DMS153 treated with DMSO at 0.1 percent for 48 hours (cell line): Measurements from ENCODE around the gene GID8.

ENCODE experiments used
- DNase-seq: peaks from one replicate; lab custom pipeline; 2025; ENCODE audit not compliant: unreplicated experiment; lab: John Stamatoyannopoulos, UW

GID8 gene

GRCh38 chr20:62941792-62942191, 3.8 kb downstream of the GID8 start:
- no peak for DNase-seq

GRCh38 chr20:62942456-62942855, 4.5 kb downstream of the GID8 start:
- no peak for DNase-seq

- no peak for DNase-seq
These were observed 5.4 kb downstream of the GID8 start for GRCh38 chr20:62943396-62943795.

GRCh38 chr20:62944184-62944583, 6.2 kb downstream of the GID8 start:
- DNase-seq = no peak

GRCh38 chr20:62944746-62945145, 6.8 kb downstream of the GID8 start:
- no peak for DNase-seq

GRCh38 chr20:62945771-62946339, 7.9 kb downstream of the GID8 start:
- no peak for DNase-seq

GRCh38 chr20:62946918-62947317, 9.0 kb downstream of the GID8 start:
- DNase-seq = no peak

GRCh38 chr20:62947532-62948300, 9.8 kb downstream of the GID8 start:
- no peak for DNase-seq

- no peak for DNase-seq
These were observed 11.3 kb downstream of the GID8 start for GRCh38 chr20:62949153-62949821.

GRCh38 chr20:62949962-62950361, 12.0 kb downstream of the GID8 start:
- no peak for DNase-seq

- DNase-seq = no peak
These were observed 12.8 kb downstream of the GID8 start for GRCh38 chr20:62950741-62951140.

- no peak for DNase-seq
These were observed 13.4 kb downstream of the GID8 start for GRCh38 chr20:62951143-62951895.

GRCh38 chr20:62951896-62952372, 14.0 kb downstream of the GID8 start:
- DNase-seq = no peak

GRCh38 chr20:62952373-62952967, 14.5 kb downstream of the GID8 start, which contains the start of gene SLC17A9:
Gene SLC17A9, plus strand, starts transcription at chr20:62952709. Its CDS starts 122 bp downstream, at chr20:62952831.
- DNase-seq = no peak

GRCh38 chr20:62952968-62953838, 15.3 kb downstream of the GID8 start:
- DNase-seq = no peak

- peak; percentile 81 for DNase-seq
These were observed 16.1 kb downstream of the GID8 start for GRCh38 chr20:62953839-62954703.

GRCh38 chr20:62955519-62956386, 17.8 kb downstream of the GID8 start:
- no peak for DNase-seq
